Activated CD4-positive, alpha-beta T cell treated with anti-CD3 and anti-CD28 coated beads, Interleukin-2, amount 50 U/mL, for 16 hours (primary cell): ENCODE results near the gene PSMA5.

Experiments
- DNase-seq: peaks from one replicate; pipeline ENCODE4 v3.0.0-alpha.2; 2020

The PSMA5 gene

DNA sequence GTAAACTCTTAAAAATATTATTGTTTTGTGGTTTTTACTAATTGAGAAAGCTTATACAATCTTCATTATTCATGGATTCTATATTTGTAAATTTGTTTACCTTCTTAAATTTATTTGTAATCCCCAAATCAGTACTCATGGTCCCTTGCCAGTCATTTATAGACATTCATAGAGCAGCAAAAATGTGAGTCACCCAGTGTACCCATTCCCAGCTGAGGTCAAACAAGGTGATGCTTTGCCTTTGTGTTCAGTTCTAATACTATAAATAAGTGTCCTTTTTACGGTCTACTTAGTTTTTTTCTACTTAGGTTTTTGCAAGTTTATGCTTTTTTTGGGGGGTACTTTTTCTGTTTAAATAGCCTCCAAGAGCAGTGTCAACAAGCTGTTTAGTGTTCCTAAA lies 64.6 kb downstream of the PSMA5 start:
- no peak for DNase-seq

DNA sequence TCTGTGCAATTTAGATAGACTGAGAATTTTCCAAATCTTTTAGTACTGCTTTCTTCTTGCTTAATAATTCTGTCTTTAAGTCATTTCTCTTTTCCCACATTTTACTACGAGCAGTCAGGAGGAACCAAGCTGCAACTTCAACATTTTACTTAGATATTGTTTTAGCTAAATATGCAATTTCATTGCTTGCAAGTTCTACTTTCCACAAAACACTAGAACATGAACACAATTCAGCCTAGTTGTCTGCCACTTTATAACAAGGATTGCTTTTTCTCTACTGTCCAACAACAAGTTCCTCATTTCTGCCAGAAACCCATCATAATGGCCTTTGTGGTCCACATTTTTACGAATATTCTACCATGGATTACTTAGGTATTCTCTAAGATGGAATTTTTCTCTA lies 65.2 kb downstream of the PSMA5 start:
- DNase-seq: no peak

DNA sequence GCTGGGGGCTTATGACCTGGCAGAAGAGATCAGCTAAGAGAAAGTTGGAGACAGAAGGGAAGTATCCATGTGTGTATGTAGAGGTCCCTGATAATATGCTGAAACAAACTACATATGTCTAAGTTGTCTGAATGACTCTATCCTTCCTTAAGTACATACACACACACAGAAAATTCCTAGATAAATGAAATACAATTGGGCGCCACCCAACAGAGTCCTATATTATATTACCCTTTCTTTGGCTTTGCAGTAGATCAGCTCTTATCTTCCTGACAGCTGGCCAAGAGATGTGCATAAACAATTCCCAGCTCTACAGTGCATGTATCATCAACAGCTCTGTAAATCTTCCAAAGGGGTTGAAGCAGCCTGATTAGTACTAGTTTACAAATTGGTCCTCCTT lies 68.6 kb downstream of the PSMA5 start:
- no peak for DNase-seq

DNA sequence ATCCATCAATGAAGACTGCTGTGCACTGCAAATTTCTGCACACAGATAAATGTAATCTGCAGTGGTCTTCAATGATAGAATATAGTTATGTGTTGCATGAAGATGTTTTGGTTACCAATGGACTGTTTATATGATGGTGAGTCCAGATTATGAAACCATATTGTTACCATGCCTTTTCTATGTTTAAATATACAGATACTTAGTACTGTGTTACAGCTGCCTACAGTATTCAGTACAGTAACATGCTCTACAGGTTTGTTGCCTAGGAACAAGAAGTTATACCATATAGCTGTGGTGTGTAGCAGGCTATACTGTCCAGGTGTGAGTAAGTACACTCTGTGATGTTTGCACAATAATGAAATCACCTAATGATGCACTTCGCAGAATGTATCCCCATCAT lies 69.3 kb downstream of the PSMA5 start:
- DNase-seq: no peak

DNA sequence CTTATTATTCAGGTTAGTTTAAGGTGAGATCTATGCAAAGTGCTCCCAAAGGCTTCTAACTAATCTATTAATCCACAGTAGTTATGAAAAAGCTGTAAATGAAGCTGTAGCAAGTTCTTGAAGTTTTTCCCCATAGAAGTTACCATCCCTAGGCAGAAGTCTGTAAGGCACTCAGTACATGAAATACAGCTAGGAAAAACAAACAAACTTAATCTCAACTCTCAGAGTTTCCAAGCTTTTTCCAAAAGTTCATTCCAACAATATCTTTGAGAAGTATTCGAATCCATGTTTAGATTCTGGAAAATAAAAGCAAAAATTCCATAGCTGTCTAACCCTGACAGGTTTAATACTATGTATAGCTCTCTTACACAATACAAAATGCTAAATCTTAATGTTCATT lies 69.7 kb downstream of the PSMA5 start:
- no peak for DNase-seq

DNA sequence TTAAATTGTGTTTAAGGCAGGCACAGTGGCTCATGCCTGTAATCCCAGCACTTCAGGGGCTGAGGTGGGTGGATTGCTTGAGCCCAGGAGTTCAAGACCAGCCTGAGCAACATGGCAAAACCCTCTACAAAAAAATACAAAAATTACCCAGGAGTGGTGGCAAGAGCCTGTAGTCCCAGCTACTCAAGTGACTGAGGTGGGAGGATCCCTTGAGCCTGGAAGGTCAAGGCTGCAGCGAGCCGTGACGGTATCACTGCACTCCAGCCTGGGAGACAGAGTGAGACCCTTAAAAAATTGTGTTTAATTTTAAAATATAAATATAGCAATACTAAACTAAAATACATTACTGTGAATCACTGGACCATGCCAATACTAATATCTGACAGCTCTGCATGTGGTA lies 71.3 kb downstream of the PSMA5 start:
- no peak for DNase-seq

DNA sequence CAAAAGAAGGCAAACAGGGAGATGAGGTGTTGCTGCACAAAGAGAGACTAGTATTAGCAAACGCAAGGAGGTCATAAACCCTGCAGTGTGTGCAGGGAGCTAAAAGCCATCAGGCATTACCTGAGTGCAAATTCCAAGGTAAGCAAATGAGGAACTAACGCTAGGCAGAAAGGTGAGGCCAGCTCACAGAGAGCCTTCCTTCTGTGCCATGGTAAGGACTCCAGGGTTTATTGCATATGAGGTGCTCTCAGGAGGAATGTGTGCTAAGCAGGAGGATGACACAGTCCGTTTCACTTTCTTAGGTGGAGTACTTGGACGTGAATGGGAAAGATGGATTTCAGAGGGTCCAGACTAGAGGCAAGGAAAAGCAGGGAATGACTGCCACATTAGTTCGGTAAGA lies 74.8 kb downstream of the PSMA5 start:
- DNase-seq: no peak

DNA sequence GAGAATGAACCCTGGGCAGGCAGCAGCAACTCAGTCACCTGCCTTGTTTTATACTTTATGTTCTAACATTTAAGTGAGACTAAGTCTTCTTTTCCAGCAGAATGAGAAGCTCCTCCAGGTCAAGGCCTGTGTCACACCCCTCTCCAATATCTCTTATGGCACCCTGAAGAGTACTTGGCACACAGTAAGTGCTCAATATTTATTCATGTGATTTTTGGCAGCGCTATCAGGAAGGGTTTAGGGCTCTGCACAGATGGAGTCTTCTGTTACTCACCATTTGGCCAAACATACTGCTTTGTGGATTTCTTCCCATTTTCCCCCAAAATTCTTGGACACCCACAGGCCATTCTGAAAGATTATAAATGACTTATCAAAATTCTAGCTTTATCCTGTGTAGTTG lies 75.6 kb downstream of the PSMA5 start:
- no peak for DNase-seq

DNA sequence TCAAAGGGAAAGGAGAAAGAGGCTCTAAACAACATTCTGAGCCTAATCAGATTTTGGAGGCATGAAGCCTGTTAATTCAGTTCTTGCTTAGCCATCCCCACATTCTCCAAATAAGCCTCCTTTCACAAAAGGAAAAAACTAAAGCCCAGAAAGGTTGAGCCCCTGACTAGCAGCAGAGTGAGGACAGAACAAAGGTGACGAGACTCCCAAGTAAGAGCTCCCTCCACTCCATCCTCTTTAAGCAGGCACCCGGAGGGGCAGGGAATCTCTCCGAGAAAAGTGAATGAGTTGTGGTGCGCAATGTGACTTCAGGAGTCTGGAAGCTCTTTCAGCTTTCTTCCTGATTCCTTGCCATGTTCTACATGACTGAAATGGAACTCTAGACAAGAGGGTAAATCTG lies 76.1 kb downstream of the PSMA5 start:
- DNase-seq: no peak
